Chondrocyte (in vitro differentiated cells): ENCODE data around the gene TFDP2. TPM values are rescaled to one million over a fixed set of nuclear protein-coding genes. Genes with fewer than 3 reads are reported as not detected.

ENCODE experiments used
- DNase-seq: peaks from one replicate; pipeline ENCODE4 v3.0.0; 2021; ENCODE audit warnings: mixed read lengths, low spot score
- H3K27ac Mint-ChIP-seq: one replicate; pipeline ENCODE4 v1.8.0; 2021; ENCODE audit warnings: mild to moderate bottlenecking, moderate library complexity, mixed read lengths; ENCODE audit not compliant: unreplicated experiment
- H3K27me3 Mint-ChIP-seq: 2 replicates; pipeline ENCODE4 v1.8.0; 2021; ENCODE audit warnings: low read depth, mixed read lengths
- H3K36me3 Mint-ChIP-seq: 2 replicates; pipeline ENCODE4 v1.8.0; 2021; ENCODE audit warnings: low read depth, mixed read lengths
- H3K4me1 Mint-ChIP-seq: 2 replicates; pipeline ENCODE4 v1.8.0; 2021; ENCODE audit warnings: low read depth, mild to moderate bottlenecking, mixed read lengths
- H3K4me3 Mint-ChIP-seq: one replicate; pipeline ENCODE4 v1.8.0; 2021; ENCODE audit warnings: mild to moderate bottlenecking, moderate library complexity, mixed read lengths; ENCODE audit not compliant: unreplicated experiment
- H3K9me3 Mint-ChIP-seq: 2 replicates; pipeline ENCODE4 v1.8.0; 2021; ENCODE audit warnings: low read depth, mixed read lengths
- CTCF ChIP-seq: fragments of 200-600 bp; sonication (generic); IDR thresholded peaks from 2 replicates; pipeline ENCODE4 v1.5.0; 2021; ENCODE audit warnings: antibody characterized with exemption, mild to moderate bottlenecking, moderate library complexity
- total RNA-seq: library from RNA; stranded (reverse); gene quantifications from 3 replicates; pipeline ENCODE4 v1.2.1, GENCODE V29; 2021

TFDP2 gene
- total RNA-seq, 1 donor from 2014 or later, result 36.5 TPM

- Mint-ChIP-seq H3K4me1 (no peaks in the 10 kb centered on the region), H3K27me3 (no peaks in the 10 kb centered on the region), H3K9me3 (no peaks in the 10 kb centered on the region), H3K27ac (no peak overlapping the region), H3K4me3 (no peak overlapping the region), H3K36me3 (peaks cover 9% of the 10 kb centered on the region)
- no peak for TF ChIP-seq CTCF
- DNase-seq, result no peak
Observed at GRCh38 chr3:141949399-141949798, 199.9 kb downstream of the TFDP2 start.

- Mint-ChIP-seq H3K36me3 (no peaks in the 10 kb centered on the region), H3K4me1 (peaks cover 3% of the 10 kb centered on the region), H3K4me3 (no peak overlapping the region), H3K9me3 (no peaks in the 10 kb centered on the region), H3K27me3 (no peaks in the 10 kb centered on the region), H3K27ac (no peak overlapping the region)
- DNase-seq, result no peak
- TF ChIP-seq CTCF, result no peak
Observed at GRCh38 chr3:141945726-141946485, 203.4 kb downstream of the TFDP2 start.

DNA sequence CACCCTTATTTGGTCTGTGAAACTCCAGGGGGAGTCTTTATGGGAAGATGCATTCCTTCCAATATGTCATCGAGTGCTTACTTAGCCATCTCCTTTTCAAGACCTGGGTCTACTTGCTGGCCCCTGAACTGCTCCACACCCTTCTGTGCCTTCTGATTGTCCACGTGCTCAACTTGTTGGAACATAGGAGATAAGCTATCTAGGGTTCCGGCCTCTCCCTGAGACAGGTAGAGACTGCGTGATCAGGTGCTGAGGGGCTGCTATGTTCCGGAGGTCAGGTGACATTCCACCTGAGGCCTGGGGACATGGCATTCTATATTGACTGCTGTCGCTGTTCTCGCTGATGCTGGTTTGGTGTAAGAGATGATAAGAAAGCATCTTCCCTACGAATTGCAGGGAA lies 207.3 kb downstream of the TFDP2 start:
- Mint-ChIP-seq H3K27me3 (no peaks in the 10 kb centered on the region), H3K9me3 (no peaks in the 10 kb centered on the region)
- DNase-seq, result no peak

GRCh38 chr3:141941093-141941492 lies 208.3 kb downstream of the TFDP2 start:
- no peaks in the 10 kb centered on the region for H3K9me3 Mint-ChIP-seq
- no peaks in the 10 kb centered on the region for H3K36me3 Mint-ChIP-seq
- no peak overlapping the region for H3K4me3 Mint-ChIP-seq
- H3K27ac Mint-ChIP-seq, result no peak overlapping the region
- no peak for DNase-seq
- TF ChIP-seq CTCF, result no peak
- no peaks in the 10 kb centered on the region for H3K27me3 Mint-ChIP-seq
- peaks cover 15% of the 10 kb centered on the region for H3K4me1 Mint-ChIP-seq

More for the DNA sequence above, 207.3 kb downstream of the TFDP2 start:
- no peak for TF ChIP-seq CTCF
- Mint-ChIP-seq H3K36me3 (no peaks in the 10 kb centered on the region), H3K27ac (no peak overlapping the region), H3K4me1 (peaks cover 15% of the 10 kb centered on the region), H3K4me3 (no peak overlapping the region)

DNA sequence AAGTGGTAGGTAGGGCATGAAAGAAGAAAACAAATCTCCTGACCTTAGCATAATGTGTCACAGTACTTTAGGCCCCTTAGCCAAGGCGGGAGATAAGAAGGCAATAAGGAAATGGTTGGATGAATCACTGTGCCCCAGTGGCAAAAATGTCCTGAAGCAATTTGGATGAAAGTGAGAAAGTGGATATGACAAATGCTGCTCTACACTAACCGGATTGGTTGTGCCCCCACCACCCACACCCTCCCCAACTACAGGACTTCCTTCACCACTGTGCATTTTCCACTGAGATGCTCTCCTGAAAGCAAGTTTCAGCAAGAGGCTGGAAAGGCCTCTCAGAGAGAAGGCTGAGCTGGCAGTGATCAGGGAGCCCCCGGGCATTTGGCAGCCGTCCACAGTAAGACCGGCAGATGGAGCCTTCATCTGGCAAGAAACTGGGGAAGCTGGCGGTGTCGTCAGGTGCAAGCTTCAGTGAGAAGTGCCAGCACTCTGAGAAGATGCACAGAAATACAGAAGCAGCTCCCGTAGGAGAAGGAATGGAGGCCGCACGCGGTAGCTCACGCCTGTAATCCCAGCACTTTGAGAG lies 209.1 kb downstream of the TFDP2 start:
- no peaks in the 10 kb centered on the region for H3K9me3 Mint-ChIP-seq
- no peaks in the 10 kb centered on the region for H3K27me3 Mint-ChIP-seq
- peak; percentile 50 for TF ChIP-seq CTCF
- H3K27ac Mint-ChIP-seq, result peak overlapping the region; percentile 85
- no peaks in the 10 kb centered on the region for H3K36me3 Mint-ChIP-seq
- no peak overlapping the region for H3K4me3 Mint-ChIP-seq
- DNase-seq, result no peak
- peaks cover 15% of the 10 kb centered on the region for H3K4me1 Mint-ChIP-seq
